ENCODE results near the gene RB1. TPM values are rescaled to one million over a fixed set of nuclear protein-coding genes. Genes with fewer than 3 reads are reported as not detected.

RB1 gene
- total and polyA plus RNA-seq, 9 of the 15 experiments (the other 6 are each of a cell fraction or from before 2014, with no cell fraction given): 5.0 to 23.8 (median 17.9) TPM

- no peak overlapping the region for H3K4me2 ChIP-seq (ENCODE audit: insufficient read depth, low read length)
- CTCF ChIA-PET (ENCODE audit: low intra/inter-chr PET ratio): interaction anchor here (0.6 kb wide), 1 partner anchor 959 kb away, joined by 4 read pairs; no protein-coding TSS in a partner anchor
- no TSS peak for BruUV-seq (replicated peaks)
- H3K79me2 ChIP-seq (ENCODE audit: control insufficient read depth, insufficient read depth, low read length): no peaks in the 10 kb centered on the region
- no peaks in the 10 kb centered on the region for H4K20me1 ChIP-seq (replicated peaks; ENCODE audit: control insufficient read depth, insufficient read depth, low read length)
- H3K9me1 ChIP-seq (ENCODE audit: control insufficient read depth, insufficient read depth, low read length): no peaks in the 10 kb centered on the region
- POLR2A ChIA-PET: no interaction called here
- no peak overlapping the region for H3K27ac ChIP-seq (ENCODE audit: extremely low read depth, low read depth, low read length)
- H2AFZ ChIP-seq (ENCODE audit: low read depth, low read length): no peak overlapping the region
- H3K27me3 ChIP-seq (ENCODE audit: control insufficient read depth in 2 of 2, insufficient read depth in 2 of 2, low read length in 2 of 2): 0 out of 5 replicates have a peak, but pooled peaks cover 0 to 5% of the 10 kb centered on the region in 2 experiments
- no peaks in the 10 kb centered on the region for H3K9me3 ChIP-seq (replicated peaks; ENCODE audit: control insufficient read depth, insufficient read depth, low read depth, low read length)
- FAIRE-seq (no peak), ATAC-seq (0 out of 3 replicates have a peak, but pooled peaks have one; percentile 46), DNase-seq (ENCODE audit: extremely low read depth in 1 of 4, low spot score in 3 of 4) (no peak)
- no peak overlapping the region for H3K4me3 ChIP-seq
- H3K36me3 ChIP-seq (ENCODE audit: control insufficient read depth, insufficient read depth, low read length): no peaks in the 10 kb centered on the region
- no peak overlapping the region for H3K9ac ChIP-seq (ENCODE audit: insufficient read depth in 1 of 2, low read depth in 2 of 2, low read length in 2 of 2)
- H3K4me1 ChIP-seq (replicated peaks in 1 of 2; ENCODE audit: control insufficient read depth in 2 of 2, insufficient read depth in 2 of 2, low read length in 2 of 2): peaks cover 0 to 3% of the 10 kb centered on the region in 2 experiments; a peak in 3 of 5 replicates
- 46% methylated on average over 2 of the region's 4 CpGs for WGBS (ENCODE audit: insufficient coverage, low coverage, missing lambda C conversion rate)
- in situ Hi-C loops (cut with MboI) (no loop called here), intact Hi-C loops (cut with micrococcal nuclease) (no loop called here)
- TF ChIP-seq ZBTB17 (CRISPR knock-in tag; IDR thresholded peaks at IDR 0.05) (no peak), AFF1 (IDR thresholded peaks at IDR 0.05; ENCODE audit: low read depth in 1 of 2, partially characterized antibody in 2 of 2) (no peak), ZNF280A (IDR thresholded peaks at IDR 0.05; ENCODE audit: low read depth, partially characterized antibody) (no peak), NELFE (IDR thresholded peaks at IDR 0.05; ENCODE audit: insufficient read depth, insufficient read length) (no peak), USF2 (CRISPR knock-in tag; IDR thresholded peaks at IDR 0.05) (no peak), CEBPG (CRISPR knock-in tag; IDR thresholded peaks at IDR 0.05) (no peak), CEBPG (tag; conservative IDR thresholded peaks at IDR 0.05 in 1 of 2, IDR thresholded peaks at IDR 0.05 in 1 of 2) (no peak), IRF9 (tag; IDR thresholded peaks at IDR 0.05) (no peak), ELK1 (CRISPR knock-in tag; IDR thresholded peaks at IDR 0.05) (no peak), ATF6 (CRISPR knock-in tag; IDR thresholded peaks at IDR 0.05) (no peak), ZC3H8 (IDR thresholded peaks at IDR 0.05) (no peak)
Observed at GRCh38 chr13:48505012-48505411, 201.5 kb downstream of the RB1 start.

Data from K562 (cell line).